Right ventricle myocardium inferior (tissue), 1 donor: ENCODE results near the gene MRPL36. TPM values are rescaled to one million over a fixed set of nuclear protein-coding genes. Genes with fewer than 3 reads are reported as not detected.
A peak's percentile ranks its signal among the peaks of the same experiment; 100 is the strongest.
"Not testable (repeated sequence)": the region's sequence is repeated elsewhere in the genome, so short reads cannot be mapped to it uniquely, and the experiment has no call there.

ENCODE experiments used
- ATAC-seq: fragments of 200-7000 bp; cut with Tn5 transposase; one replicate; pipeline ENCODE4 v1.9.1; 2020; ENCODE audit warnings: mild to moderate bottlenecking, moderate library complexity
- DNase-seq: peaks from one replicate; pipeline ENCODE4 v3.0.0; 2021; ENCODE audit errors: missing footprints
- intact Hi-C: fragments of 100-400 bp; cut with DNase I; formaldehyde crosslinking; loops from one replicate; pipeline ENCODE4 v1.11.0; 2022
- total RNA-seq: library from RNA; stranded (reverse); fragmentation: NEBNext Ultra II Directional; extraction: Animal tissue kit (Norgen Biotek cat#: 25700); gene quantifications from one replicate; pipeline ENCODE4 v1.2.1, GENCODE V29; 2021
- donor health status: DM: no; HTN: yes; CAD: no; lungs with severe emphysema.

Gene MRPL36
- total RNA-seq, 1 donor from 2014 or later = 62.3 TPM

GRCh38 chr5:1801222-1801966 is 1.8 kb upstream of the MRPL36 start, which contains the start of gene NDUFS6:
TSS of gene NDUFS6 (plus strand) at chr5:1801407. CDS start at chr5:1801418, 11 bp downstream.
- intact Hi-C loops = loop anchor here (2.0 kb wide), 2 partner anchors 39 to 145 kb away; no protein-coding TSS in a partner anchor
- DNase-seq = peak; percentile 94
- peak; percentile 74 for ATAC-seq

- intact Hi-C loops = loop anchor here (2.0 kb wide), 2 partner anchors 40 to 146 kb away; no protein-coding TSS in a partner anchor
- peak; percentile 62 for DNase-seq
- ATAC-seq = peak; percentile 18
Observed at GRCh38 chr5:1800472-1801221, 1.0 kb upstream of the MRPL36 start.

GRCh38 chr5:1799110-1799601 is 481 bp downstream of the MRPL36 start:
- intact Hi-C loops = loop anchor here (2.0 kb wide), 1 partner anchor 84 kb away; the partner anchor contains the start of gene IRX4
- DNase-seq = no peak
- ATAC-seq = peak; percentile 14

- DNase-seq, ATAC-seq: not testable (repeated sequence)
- intact Hi-C loops = loop anchor here (2.0 kb wide), 1 partner anchor 84 kb away; the partner anchor contains the start of gene IRX4
Observed at GRCh38 chr5:1798589-1798988, 1.0 kb downstream of the MRPL36 start.

- no peak for ATAC-seq
- no peak for DNase-seq
- intact Hi-C loops = loop anchor here (2.0 kb wide), 1 partner anchor 85 kb away; the partner anchor contains the start of gene IRX4
Observed at GRCh38 chr5:1797855-1798254, 1.8 kb downstream of the MRPL36 start.

GRCh38 chr5:1797103-1797800 is 2.4 kb downstream of the MRPL36 start:
- intact Hi-C loops = no loop called here
- DNase-seq (no peak), ATAC-seq (no peak)

GRCh38 chr5:1796371-1797102 is 3.1 kb downstream of the MRPL36 start:
- intact Hi-C loops = no loop called here
- ATAC-seq (no peak), DNase-seq (no peak)

GRCh38 chr5:1795931-1796330 is 3.7 kb downstream of the MRPL36 start:
- no peak for ATAC-seq
- intact Hi-C loops = no loop called here
- no peak for DNase-seq

GRCh38 chr5:1795506-1795905 is 4.1 kb downstream of the MRPL36 start:
- intact Hi-C loops = no loop called here
- DNase-seq (no peak), ATAC-seq (no peak)

GRCh38 chr5:1794901-1795290 is 4.7 kb downstream of the MRPL36 start:
- no peak for DNase-seq
- intact Hi-C loops = no loop called here

GRCh38 chr5:1793966-1794900 is 5.4 kb downstream of the MRPL36 start:
- no peak for DNase-seq
- ATAC-seq = no peak
- intact Hi-C loops = no loop called here

More at GRCh38 chr5:1794901-1795290, 4.7 kb downstream of the MRPL36 start:
- no peak for ATAC-seq

- no peak for DNase-seq
- intact Hi-C loops = no loop called here
- no peak for ATAC-seq
Observed at GRCh38 chr5:1793301-1793740, 6.3 kb downstream of the MRPL36 start.

- intact Hi-C loops = no loop called here
- ATAC-seq = no peak
- no peak for DNase-seq
Observed at GRCh38 chr5:1792842-1793266, 6.8 kb downstream of the MRPL36 start.

- intact Hi-C loops = no loop called here
- DNase-seq (no peak), ATAC-seq (no peak)
Observed at GRCh38 chr5:1791176-1791575, 8.5 kb downstream of the MRPL36 start.

- no peak for ATAC-seq
- intact Hi-C loops = no loop called here
- DNase-seq = no peak
Observed at GRCh38 chr5:1789834-1790471, 9.7 kb downstream of the MRPL36 start.

GRCh38 chr5:1789438-1789833 is 10.2 kb downstream of the MRPL36 start:
- intact Hi-C loops, ATAC-seq, DNase-seq: not testable (repeated sequence)

GRCh38 chr5:1788828-1789227 is 10.8 kb downstream of the MRPL36 start:
- intact Hi-C loops = no loop called here
- ATAC-seq (no peak), DNase-seq (no peak)
